HFF-Myc (cell line): ENCODE results near the gene TNIK.

Experiments used
- DNase-seq: peaks from one replicate; pipeline ENCODE4 v3.0.0-alpha.2; 2011; ENCODE audit warnings: low read depth; ENCODE audit errors: extremely low read depth
- H3K4me3 ChIP-seq: replicated peaks from 2 replicates; pipeline ENCODE4 v1.5.1; 2011; ENCODE audit warnings: low read depth, mild to moderate bottlenecking, control low read depth, low read length
- CTCF ChIP-seq: IDR thresholded peaks from 2 replicates; pipeline ENCODE4 v1.5.1; 2012; ENCODE audit warnings: mild to moderate bottlenecking, low read depth, low read length, control low read depth; ENCODE audit errors: missing control alignments

Gene TNIK

DNA sequence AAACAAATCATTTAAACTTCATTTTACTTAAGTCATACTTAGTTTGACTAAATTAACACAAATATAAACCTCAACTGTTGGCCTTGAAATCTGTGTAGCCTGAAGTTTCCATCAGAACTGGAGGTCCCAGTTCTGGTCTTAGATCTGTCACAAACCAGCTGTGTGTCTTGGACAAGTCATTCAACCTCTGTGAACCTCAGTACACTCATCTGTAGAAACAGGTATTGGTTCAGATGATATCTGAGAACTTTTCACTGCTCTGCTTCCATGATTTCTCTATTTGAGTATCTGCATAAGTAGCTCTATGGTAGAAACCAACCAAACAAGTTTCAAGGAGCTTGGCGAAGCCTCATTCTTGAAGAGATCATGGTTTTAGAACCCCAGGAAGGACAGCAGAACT, 373.3 kb downstream of the TNIK start:
- TF ChIP-seq CTCF = no peak
- no peak overlapping the region for H3K4me3 ChIP-seq
- DNase-seq = no peak

DNA sequence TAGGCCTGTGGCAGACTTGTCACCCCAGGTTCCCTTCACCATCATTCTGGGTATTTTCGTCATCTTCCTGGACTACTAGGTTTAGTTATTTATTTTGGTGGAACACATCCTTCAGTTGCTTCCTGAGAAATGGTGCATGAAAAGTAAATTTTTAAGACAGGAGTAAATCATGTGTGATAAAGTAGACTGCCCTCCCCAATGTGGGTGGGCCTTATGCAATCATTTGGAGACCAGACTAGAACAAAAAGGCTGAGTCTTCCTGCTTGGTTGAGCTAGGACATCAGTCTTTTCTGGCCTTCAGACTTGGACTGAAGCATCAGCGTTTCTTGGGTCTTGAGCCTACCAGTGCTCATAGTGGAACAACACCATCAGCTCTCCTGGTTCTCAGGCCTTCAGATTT, 382.9 kb downstream of the TNIK start:
- TF ChIP-seq CTCF = no peak
- no peak for DNase-seq
- H3K4me3 ChIP-seq = no peak overlapping the region

GRCh38 chr3:171072432-171072831, 387.8 kb downstream of the TNIK start:
- TF ChIP-seq CTCF = no peak
- H3K4me3 ChIP-seq = no peak overlapping the region
- DNase-seq = no peak

GRCh38 chr3:171068658-171069057, 391.5 kb downstream of the TNIK start:
- no peak for TF ChIP-seq CTCF
- no peak for DNase-seq
- H3K4me3 ChIP-seq = no peak overlapping the region

DNA sequence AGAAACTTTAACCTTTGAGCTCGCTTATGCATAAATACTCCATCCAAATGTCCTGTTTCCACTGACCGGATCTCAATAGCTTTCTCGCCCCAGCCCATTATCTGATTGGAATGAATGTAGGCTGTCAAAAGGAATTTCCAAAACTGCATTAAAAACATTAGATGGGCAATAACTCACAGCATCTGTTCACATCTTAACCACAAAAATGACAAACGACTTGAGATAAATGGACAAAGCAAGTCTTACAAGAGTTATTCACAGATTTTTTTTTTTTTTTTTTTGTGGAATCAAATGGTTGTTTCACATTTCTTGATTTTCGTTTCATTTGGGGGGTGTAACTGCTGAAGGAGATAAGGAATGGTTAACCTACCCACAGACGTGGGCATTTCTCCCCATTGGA, 394.0 kb downstream of the TNIK start:
- no peak for TF ChIP-seq CTCF
- DNase-seq = no peak
- H3K4me3 ChIP-seq = no peak overlapping the region

- no peak for TF ChIP-seq CTCF
- no peak overlapping the region for H3K4me3 ChIP-seq
- no peak for DNase-seq
Observed at GRCh38 chr3:171065732-171066131, 394.5 kb downstream of the TNIK start.

DNA sequence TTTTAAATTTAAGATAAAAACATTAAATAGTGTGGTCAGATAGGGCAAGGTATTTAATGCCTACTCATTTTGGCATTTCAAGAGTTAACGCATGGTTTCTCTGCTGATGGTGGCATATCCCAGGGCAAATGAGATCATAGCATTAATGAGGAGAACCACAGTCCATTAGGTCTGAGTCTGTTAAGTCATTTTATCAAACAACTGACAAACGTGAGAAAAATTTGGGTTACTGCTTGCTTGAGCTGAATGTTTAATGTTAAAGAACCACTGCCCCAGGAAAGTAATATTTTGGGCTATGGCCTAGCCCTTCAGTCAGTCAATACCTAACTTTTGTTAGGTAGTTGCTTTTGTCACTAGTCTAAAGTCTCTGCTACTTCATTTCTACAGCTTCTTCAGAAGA, 395.7 kb downstream of the TNIK start:
- no peak for DNase-seq
- TF ChIP-seq CTCF = no peak
- H3K4me3 ChIP-seq = no peak overlapping the region
